GM21360 (cell line): ENCODE data around the gene SCN5A.

Experiments used
- ATAC-seq: cut with Tn5 transposase; IDR thresholded peaks from one replicate; pipeline ENCODE4 v1.9.1; 2021; ENCODE audit warnings: mild to moderate bottlenecking, moderate library complexity; ENCODE audit not compliant: unreplicated experiment

SCN5A gene

DNA sequence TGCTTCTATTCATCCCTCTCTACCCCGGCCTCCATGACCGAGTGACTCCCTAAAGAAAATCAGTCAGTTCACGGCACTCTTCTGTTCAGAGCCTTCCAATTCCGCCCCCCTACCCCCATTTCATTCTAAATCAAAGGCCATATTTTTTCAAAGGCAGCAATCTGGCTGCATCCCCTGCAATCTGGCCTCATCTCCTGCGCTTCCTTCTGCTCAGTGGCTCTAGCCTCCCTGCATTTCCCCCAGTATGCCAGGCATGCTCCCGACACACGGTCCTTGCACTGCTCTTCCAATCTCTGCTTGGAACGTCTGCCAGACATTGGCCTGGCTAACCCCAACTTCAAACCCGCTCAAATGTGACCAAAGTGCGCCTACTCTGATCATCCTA is 85.6 kb downstream of the SCN5A start:
- ATAC-seq = no peak

DNA sequence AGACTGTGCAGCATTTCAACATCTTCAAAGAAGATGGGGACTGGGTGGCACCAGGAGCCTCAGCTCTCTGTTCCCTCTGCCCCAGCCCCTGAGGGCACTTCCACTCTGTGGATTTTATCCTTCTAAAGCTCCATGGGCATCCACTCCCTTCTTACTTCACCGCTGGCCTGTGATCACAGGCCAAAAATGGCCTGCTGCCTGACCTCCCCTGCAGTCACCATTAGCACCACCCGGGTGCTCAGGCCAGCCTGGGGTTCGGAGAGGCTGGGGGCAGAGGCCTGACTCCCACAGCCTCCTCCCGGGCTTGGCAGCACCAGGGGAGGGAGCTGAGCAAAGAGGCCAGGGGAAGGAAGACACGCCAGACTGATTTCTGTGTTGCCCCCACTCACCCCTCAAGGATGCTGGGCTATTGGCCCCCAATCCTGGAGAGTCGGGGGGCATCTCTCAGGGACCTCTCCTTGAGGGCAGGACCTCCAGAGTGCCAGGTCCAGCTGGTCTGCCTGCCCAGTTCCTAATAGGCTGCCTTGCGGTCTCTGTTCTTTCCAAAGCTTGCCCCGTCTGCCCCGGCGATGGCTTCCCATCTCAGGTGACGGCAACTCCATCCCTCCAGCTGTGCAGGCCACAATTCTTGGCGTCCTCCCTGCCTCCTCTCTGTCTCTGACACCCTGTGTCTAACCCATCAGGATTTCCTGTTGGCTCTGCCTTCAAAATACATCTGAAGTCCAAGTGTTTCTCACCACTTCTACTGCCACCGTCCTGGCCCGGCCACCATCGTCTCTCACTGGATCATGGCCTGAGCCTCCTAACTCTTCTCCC is 86.2 kb downstream of the SCN5A start:
- no peak for ATAC-seq

DNA sequence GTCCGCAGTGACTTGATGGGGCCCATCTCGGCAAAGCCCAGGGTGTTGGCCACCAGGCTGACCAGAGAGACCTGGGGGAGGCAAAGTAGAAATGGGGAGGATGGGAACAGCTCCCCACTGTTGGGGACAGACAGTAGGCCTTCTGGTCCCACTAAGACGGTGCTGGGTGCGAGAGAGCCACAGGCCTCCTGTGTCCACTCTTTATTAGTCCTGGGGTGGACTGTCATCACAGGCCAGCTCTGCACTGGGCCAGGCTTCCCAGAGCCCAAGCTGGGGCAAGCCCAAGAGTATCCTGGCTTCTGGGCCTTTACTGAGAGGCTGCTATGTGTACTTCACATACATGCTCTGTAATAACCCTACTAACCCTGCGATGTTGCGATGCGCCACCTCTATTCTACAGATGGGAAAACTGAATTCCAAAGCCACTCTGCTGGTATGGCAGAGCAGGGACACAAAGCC is 87.0 kb downstream of the SCN5A start:
- no peak for ATAC-seq

DNA sequence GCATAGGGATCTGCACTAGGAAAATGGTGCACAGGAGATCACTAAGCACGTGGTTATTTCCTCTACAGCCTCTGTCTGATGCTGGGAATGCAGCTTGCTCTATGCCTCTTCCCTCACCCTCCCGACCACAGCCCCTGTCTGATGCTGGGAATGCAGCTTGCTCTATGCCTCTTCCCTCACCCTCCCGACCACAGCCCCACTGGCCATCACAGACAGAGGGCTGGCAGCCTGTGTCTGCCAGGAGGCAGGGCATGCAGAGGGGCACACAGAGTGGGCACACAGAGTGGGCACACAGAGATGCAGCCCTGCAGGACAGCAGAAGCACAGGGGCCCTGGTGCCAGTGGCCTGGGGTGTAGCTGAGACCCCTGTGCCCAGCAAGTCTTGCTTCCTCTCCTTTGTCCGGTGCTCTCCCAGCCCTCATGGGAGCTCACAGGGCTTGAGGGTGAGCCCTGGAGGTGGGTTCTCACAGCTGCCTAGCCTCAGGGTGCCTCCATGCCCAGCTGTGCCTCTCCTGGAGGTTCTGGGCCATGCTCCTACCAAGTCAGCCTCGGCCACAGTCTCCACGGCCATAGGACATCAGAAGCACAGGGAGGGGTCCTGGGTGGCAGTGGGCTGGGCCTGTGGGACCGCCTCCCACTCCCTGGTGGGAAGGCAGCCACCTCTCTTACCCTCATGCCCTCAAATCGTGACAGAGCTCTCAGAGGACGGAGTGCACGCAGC is 87.6 kb downstream of the SCN5A start:
- ATAC-seq = no peak

GRCh38 chr3:38560996-38561717 is 88.3 kb downstream of the SCN5A start:
- ATAC-seq = no peak

- ATAC-seq = no peak
These were observed 89.2 kb downstream of the SCN5A start for GRCh38 chr3:38560284-38560683.

DNA sequence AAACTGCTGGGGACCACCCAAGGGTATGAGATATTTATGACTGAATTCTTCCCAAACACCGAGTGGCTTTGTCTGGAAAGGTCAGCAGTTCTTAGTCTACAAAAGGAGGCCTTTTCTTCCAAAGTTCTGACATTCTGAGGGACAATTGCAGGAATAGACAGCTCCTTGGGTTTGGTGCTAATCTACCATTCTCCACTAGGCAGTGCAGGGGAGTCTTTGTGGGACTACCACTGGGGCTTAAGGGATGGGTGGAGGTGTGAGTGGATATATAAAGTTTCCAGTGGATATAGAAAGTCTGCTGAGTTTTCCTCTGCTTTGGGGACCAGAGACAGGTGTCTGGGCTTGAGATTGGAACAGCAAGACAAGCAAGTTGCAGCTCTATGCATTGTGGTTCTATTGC is 90.6 kb downstream of the SCN5A start:
- no peak for ATAC-seq

- ATAC-seq = no peak
These were observed 92.7 kb downstream of the SCN5A start for GRCh38 chr3:38556640-38557358.

- no peak for ATAC-seq
These were observed 93.6 kb downstream of the SCN5A start for GRCh38 chr3:38555926-38556325.

DNA sequence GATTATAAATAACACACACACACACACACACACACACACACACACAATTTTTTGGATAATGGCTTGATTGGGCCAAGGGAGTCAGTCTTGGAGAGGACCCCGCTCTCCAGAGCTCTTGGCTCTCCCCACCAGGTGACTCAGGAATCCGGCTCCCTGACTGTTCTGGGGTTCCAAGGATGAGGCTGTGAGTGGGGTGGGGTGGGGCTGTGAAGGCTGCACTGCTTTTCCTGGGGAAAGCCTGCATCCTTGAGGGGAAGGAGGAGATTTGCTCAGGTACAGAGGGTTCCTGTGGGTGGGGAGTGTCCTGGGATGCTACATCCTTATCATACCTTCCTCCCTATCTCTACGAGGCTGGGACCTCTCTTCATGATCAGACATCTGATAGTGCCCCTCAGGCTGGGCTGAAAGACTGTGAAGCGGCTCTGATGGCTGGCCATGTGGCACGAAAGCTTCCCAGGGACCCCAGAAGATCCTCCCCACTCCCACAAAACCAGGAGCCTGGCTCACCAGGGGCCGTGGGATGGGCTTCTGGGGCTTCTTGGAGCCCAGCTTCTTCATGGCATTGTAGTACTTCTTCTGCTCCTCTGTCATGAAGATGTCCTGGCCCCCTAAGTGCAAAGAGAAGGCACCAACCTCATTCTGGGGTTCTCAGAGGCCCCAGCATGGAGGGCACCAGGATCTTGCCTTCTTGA is 94.2 kb downstream of the SCN5A start:
- ATAC-seq = no peak

- ATAC-seq = no peak
These were observed 95.2 kb downstream of the SCN5A start for GRCh38 chr3:38554127-38554827.

GRCh38 chr3:38553071-38553470 is 96.4 kb downstream of the SCN5A start:
- ATAC-seq = no peak

DNA sequence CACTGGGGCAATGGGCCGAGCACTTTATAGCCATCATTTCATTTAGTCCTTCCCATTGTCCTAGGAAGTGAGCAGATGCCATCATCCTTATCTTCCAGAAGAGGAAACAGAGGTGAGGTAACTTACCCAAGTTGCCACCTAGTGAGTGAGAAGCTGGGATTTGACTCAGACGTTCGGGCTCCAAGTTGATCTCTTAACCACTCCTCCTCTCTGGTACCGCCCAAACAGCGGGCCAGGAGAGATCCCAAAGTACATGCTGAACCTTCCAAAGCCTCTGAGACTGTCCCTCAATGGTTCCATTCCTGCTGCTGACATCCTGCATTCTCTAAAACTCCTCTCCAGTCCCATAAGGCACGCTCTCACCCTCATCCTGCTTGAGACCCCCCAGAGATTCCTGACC is 97.1 kb downstream of the SCN5A start:
- no peak for ATAC-seq

- no peak for ATAC-seq
These were observed 98.3 kb downstream of the SCN5A start for GRCh38 chr3:38551026-38551832.

DNA sequence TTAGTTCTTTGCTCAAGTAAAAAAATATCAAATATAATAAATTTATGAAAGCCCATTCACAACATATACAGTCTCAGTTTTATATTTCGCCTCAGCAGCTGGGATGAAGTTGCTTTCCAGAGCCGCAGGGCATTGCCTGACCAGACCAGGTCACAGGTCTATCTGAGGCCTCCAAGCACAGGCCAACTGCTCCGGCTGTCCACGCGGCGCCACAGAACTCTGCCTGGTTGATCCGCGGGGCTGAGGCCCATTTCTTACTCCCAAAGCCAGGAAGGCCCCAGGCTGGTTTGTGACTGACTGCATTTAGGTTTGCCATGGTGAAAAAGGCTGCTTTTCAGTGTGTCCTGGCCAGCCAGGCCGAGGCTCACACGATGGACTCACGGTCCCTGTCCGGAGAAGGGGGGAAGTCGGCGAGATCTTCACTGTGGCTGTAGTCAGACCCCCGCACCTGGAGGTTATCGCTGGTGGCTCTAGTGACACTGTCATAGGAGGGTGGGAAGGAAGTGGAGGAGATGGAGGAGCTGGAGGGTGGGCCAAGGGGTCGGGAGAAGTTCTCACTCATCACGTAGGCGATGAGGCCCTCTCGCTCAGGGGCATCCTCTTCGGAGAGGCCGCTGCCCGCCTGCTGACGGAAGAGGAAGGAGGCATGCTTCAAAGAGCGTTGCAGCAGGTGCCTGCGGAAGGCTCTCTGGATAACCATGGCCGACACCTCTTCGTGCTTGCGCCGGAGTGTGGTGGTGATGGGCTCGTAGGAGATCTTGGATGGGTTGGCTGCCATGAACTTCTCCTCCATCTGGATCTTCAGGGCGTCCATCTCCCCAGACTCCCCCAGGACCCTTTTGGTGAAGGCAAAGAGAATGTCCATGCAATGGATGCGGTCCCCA is 99.3 kb downstream of the SCN5A start:
- no peak for ATAC-seq

DNA sequence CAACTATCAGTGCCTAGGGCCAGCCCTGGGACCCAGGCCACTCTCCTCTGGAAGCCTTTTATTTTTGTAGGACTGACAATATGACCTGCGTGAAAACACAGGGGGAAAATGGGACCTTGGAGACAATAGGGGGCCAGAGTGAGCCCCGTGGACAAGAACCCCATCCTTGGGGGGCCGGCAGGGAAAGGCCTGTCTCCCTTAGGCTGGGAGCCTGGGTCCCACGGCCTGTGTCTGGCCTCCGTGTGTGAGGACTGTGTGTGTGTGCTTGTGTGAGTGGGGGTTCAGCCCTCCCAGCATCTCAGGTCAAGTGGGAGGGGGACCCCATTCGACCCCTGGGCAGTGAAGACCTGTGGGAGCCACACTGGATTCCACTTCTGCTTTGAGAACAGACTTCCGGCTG is 100.0 kb downstream of the SCN5A start:
- no peak for ATAC-seq

GRCh38 chr3:38549082-38549481 is 100.4 kb downstream of the SCN5A start:
- no peak for ATAC-seq
